ENCODE measurements around the gene COL5A1. TPM values are rescaled to one million over a fixed set of nuclear protein-coding genes. Genes with fewer than 3 reads are reported as not detected.

The COL5A1 gene
- total and polyA plus RNA-seq, 2 donors from 2014 or later: 2.4 to 23.8 TPM

DNA sequence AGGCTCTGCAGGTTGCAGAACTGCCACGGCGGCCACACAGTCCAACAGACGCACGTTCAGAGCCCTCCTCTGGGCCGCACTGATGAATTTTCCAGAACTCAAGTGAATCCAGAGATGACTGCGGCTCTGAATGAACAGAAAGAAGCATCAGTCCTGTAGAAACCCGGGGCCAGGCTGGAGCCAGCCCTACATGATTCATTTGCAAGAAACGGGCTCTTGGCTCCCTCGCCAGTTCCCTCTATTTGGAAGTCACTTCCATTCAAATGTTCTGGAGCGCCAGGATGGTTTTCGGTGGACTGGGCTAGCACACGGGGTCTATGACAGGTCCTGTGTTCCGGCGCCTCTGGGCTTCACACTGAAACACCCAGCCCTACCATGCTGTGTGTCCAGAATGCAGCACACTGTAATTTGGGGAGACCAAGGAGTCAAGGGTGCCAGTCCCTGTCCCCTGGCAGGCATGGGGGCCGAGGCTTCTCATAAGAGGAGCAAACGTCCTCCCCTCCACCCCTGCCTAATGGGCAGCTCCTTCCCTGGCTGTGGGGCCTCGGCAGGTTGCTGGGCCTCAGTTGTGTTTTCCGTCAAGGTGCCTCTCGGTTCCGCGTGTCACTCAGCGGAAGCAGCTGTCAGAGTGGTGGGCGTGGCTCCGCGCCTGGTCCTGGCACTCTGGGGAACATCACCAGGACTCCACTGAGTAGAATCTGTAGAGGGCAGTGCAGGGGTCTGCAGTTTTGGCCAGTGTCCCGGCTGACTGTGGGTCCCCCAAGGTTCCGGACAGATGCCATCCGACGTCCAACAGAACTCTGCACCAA is 18.1 kb upstream of the COL5A1 start:
- Histone ChIP-seq H3K9ac (ENCODE audit: low read length in 3 of 3) (no peak overlapping the region), H3K4me3 (ENCODE audit: low read length in 3 of 3) (no peak overlapping the region), H3K9me3 (ENCODE audit: control insufficient read depth in 2 of 3, insufficient read depth in 1 of 3, low read length in 3 of 3) (no peaks in the 10 kb centered on the region), H3K36me3 (ENCODE audit: control insufficient read depth in 2 of 3, insufficient read depth in 3 of 3, low read length in 3 of 3) (no peaks in the 10 kb centered on the region), H3K27ac (ENCODE audit: low read depth in 2 of 2, low read length in 2 of 2) (no peak overlapping the region), H3K27me3 (ENCODE audit: control insufficient read depth, insufficient read depth, low read length) (no peaks in the 10 kb centered on the region), H3K4me1 (ENCODE audit: control insufficient read depth in 2 of 3, insufficient read depth in 2 of 3, low read depth in 1 of 3, low read length in 3 of 3) (no peaks in the 10 kb centered on the region)
- FAIRE-seq (no peak), DNase-seq (peak in 2 of 5 donors; percentile 19 to 59)
- TF ChIP-seq, protein P1, sequence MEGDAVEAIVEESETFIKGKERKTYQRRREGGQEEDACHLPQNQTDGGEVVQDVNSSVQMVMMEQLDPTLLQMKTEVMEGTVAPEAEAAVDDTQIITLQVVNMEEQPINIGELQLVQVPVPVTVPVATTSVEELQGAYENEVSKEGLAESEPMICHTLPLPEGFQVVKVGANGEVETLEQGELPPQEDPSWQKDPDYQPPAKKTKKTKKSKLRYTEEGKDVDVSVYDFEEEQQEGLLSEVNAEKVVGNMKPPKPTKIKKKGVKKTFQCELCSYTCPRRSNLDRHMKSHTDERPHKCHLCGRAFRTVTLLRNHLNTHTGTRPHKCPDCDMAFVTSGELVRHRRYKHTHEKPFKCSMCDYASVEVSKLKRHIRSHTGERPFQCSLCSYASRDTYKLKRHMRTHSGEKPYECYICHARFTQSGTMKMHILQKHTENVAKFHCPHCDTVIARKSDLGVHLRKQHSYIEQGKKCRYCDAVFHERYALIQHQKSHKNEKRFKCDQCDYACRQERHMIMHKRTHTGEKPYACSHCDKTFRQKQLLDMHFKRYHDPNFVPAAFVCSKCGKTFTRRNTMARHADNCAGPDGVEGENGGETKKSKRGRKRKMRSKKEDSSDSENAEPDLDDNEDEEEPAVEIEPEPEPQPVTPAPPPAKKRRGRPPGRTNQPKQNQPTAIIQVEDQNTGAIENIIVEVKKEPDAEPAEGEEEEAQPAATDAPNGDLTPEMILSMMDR (IDR thresholded peaks at IDR 0.05; ENCODE audit: borderline replicate concordance, extremely low read depth, insufficient read depth): no peak
- intact Hi-C loops (cut with DNase I): no loop called here

DNA sequence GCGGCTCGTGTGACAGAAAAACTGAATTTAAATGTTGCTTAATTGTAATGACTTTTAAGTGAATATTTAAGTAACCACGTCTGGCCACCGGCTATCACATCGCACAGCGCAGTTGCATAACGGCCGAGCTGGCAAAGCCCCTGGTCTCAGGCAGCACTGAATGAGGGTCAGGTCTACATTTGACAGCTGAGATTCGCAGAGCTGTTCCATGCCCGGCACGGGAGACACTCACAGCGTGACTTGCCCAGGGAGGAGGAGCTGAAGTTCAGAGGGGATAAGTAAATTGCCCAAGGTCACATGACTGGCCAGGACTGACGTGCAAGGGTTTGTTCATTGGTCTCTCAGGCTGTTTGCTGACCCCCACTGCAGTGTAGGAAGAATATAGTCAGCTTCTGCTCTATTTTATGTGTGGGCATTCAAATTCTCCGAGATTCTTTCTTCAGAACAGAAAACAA is 17.4 kb upstream of the COL5A1 start:
- peak in 1 of 5 donors; percentile 27 for DNase-seq
- no peaks in the 10 kb centered on the region for H3K27me3 ChIP-seq (ENCODE audit: control insufficient read depth, insufficient read depth, low read length)
- no peak overlapping the region for H3K4me3 ChIP-seq (ENCODE audit: low read length in 3 of 3)
- H3K9ac ChIP-seq (ENCODE audit: low read length in 3 of 3): no peak overlapping the region
- no peaks in the 10 kb centered on the region for H3K36me3 ChIP-seq (ENCODE audit: control insufficient read depth in 2 of 3, insufficient read depth in 3 of 3, low read length in 3 of 3)
- H3K9me3 ChIP-seq (ENCODE audit: control insufficient read depth in 2 of 3, insufficient read depth in 1 of 3, low read length in 3 of 3): no peaks in the 10 kb centered on the region
- FAIRE-seq: no peak
- no peaks in the 10 kb centered on the region for H3K4me1 ChIP-seq (ENCODE audit: control insufficient read depth in 2 of 3, insufficient read depth in 2 of 3, low read depth in 1 of 3, low read length in 3 of 3)
- TF ChIP-seq, protein P1 (IDR thresholded peaks at IDR 0.05; ENCODE audit: borderline replicate concordance, extremely low read depth, insufficient read depth): no peak
- intact Hi-C loops (cut with DNase I): no loop called here
- no peak overlapping the region for H3K27ac ChIP-seq (ENCODE audit: low read depth in 2 of 2, low read length in 2 of 2)

DNA sequence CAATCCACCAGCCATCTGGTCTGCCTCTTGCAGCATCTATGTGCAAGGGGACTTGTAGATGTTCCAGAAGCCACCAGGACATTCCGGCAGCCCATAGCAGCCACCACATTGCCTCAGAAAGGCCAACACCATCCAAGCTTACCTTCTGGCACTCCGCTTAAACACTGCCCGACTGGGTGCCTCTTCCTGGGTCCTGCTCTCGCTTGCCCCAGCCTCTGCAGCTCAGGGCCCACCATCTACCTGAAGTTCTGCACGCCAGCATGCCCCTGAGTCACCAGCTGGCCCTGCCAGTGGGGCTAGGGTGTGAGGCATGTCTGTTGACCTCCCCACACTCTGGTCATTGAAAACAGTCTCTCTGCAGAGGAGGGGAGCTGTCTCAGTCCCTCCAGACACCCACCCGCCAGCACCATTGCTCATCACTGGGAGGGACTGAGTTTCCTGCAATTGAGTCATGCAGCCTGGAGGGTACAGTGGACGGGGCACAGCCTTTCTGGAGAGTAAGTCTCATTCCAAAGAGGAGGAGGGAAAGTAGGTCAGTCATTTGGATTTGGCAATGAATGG is 16.9 kb upstream of the COL5A1 start:
- Histone ChIP-seq H3K36me3 (ENCODE audit: control insufficient read depth in 2 of 3, insufficient read depth in 3 of 3, low read length in 3 of 3) (no peaks in the 10 kb centered on the region), H3K9me3 (ENCODE audit: control insufficient read depth in 2 of 3, insufficient read depth in 1 of 3, low read length in 3 of 3) (no peaks in the 10 kb centered on the region), H3K4me1 (ENCODE audit: control insufficient read depth in 2 of 3, insufficient read depth in 2 of 3, low read depth in 1 of 3, low read length in 3 of 3) (no peaks in the 10 kb centered on the region), H3K9ac (ENCODE audit: low read length in 3 of 3) (no peak overlapping the region), H3K27ac (ENCODE audit: low read depth in 2 of 2, low read length in 2 of 2) (no peak overlapping the region), H3K4me3 (ENCODE audit: low read length in 3 of 3) (no peak overlapping the region), H3K27me3 (ENCODE audit: control insufficient read depth, insufficient read depth, low read length) (no peaks in the 10 kb centered on the region)
- FAIRE-seq (no peak), DNase-seq (peak in 1 of 5 donors; percentile 18)
- intact Hi-C loops (cut with DNase I): no loop called here
- TF ChIP-seq, protein P1 (IDR thresholded peaks at IDR 0.05; ENCODE audit: borderline replicate concordance, extremely low read depth, insufficient read depth): no peak
